Endometrial microvascular endothelial cells (primary cell): ENCODE results near the gene SGSH. TPM values are rescaled to one million over a fixed set of nuclear protein-coding genes. Genes with fewer than 3 reads are reported as not detected.

Experiments used
- in situ Hi-C: cut with HindIII; loops from 2 replicates; pipeline ENCODE4 v1.10.0; 2017; ENCODE audit warnings: low sequenced_read_pairs, low pct_unique_long_range_greater_than_20kb; ENCODE audit errors: inconsistent ontology term
- total RNA-seq: library from RNA; depleted of rRNA; stranded (reverse); fragments of >200 nt; gene quantifications from one replicate; pipeline ENCODE4 v1.2.3, GENCODE V29; 2015; ENCODE audit errors: inconsistent ontology term

SGSH gene
- total RNA-seq, 1 donor from 2014 or later, result 60.3 TPM

- in situ Hi-C loops, result no loop called here
Measured at GRCh38 chr17:80195141-80195540, 25.0 kb downstream of the SGSH start.

- in situ Hi-C loops, result no loop called here
Measured at GRCh38 chr17:80191865-80192661, 28.1 kb downstream of the SGSH start.

GRCh38 chr17:80191192-80191591 is 28.9 kb downstream of the SGSH start:
- in situ Hi-C loops, result no loop called here

GRCh38 chr17:80190716-80191115 is 29.4 kb downstream of the SGSH start:
- in situ Hi-C loops, result no loop called here

- in situ Hi-C loops, result no loop called here
Measured at GRCh38 chr17:80189611-80190010, 30.5 kb downstream of the SGSH start.

GRCh38 chr17:80187515-80187941 is 32.6 kb downstream of the SGSH start:
- in situ Hi-C loops, result no loop called here

- in situ Hi-C loops, result no loop called here
Measured at GRCh38 chr17:80187090-80187489, 33.0 kb downstream of the SGSH start.

- in situ Hi-C loops, result no loop called here
Measured at GRCh38 chr17:80185968-80186367, 34.2 kb downstream of the SGSH start.

- in situ Hi-C loops, result no loop called here
Measured at GRCh38 chr17:80184423-80184714, 35.8 kb downstream of the SGSH start.

- in situ Hi-C loops, result no loop called here
Measured at GRCh38 chr17:80183581-80184422, 36.3 kb downstream of the SGSH start.

- in situ Hi-C loops, result no loop called here
Measured at GRCh38 chr17:80182845-80183223, 37.3 kb downstream of the SGSH start.

GRCh38 chr17:80182118-80182844 is 37.9 kb downstream of the SGSH start:
- in situ Hi-C loops, result no loop called here

- in situ Hi-C loops, result no loop called here
Measured at GRCh38 chr17:80181431-80181830, 38.7 kb downstream of the SGSH start.

- in situ Hi-C loops, result no loop called here
Measured at GRCh38 chr17:80180192-80180591, 39.9 kb downstream of the SGSH start.

- in situ Hi-C loops, result no loop called here
Measured at GRCh38 chr17:80177986-80178595, 42.0 kb downstream of the SGSH start.

- in situ Hi-C loops, result no loop called here
Measured at GRCh38 chr17:80176757-80177156, 43.4 kb downstream of the SGSH start.

- in situ Hi-C loops, result no loop called here
Measured at GRCh38 chr17:80173916-80174315, 46.2 kb downstream of the SGSH start.

GRCh38 chr17:80173126-80173525 is 47.0 kb downstream of the SGSH start:
- in situ Hi-C loops, result no loop called here

- in situ Hi-C loops, result no loop called here
Measured at GRCh38 chr17:80171681-80172080, 48.5 kb downstream of the SGSH start.
